ENCODE results near the gene EEF1AKMT2. TPM values are rescaled to one million over a fixed set of nuclear protein-coding genes. Genes with fewer than 3 reads are reported as not detected.
"Not testable (repeated sequence)": the region's sequence is repeated elsewhere in the genome, so short reads cannot be mapped to it uniquely, and the experiment has no call there.

The EEF1AKMT2 gene
- total and polyA plus RNA-seq, 2 of the 13 experiments (the other 11 are each of a cell fraction or from before 2014, with no cell fraction given): 11.3 to 19.3 TPM

GRCh38 chr10:124746992-124747391, 44.7 kb downstream of the EEF1AKMT2 start:
- 91% methylated on average over 2 of the region's 2 CpGs for WGBS (ENCODE audit: low lambda C conversion rate)
- no peak for TF ChIP-seq ZNF383 (CRISPR knock-in tag; IDR thresholded peaks at IDR 0.05; ENCODE audit: borderline replicate concordance)
- TF ChIP-seq CHD2 (IDR thresholded peaks at IDR 0.05; ENCODE audit: low read depth, low read length): no peak
- TF ChIP-seq REXO4 (CRISPR knock-in tag; IDR thresholded peaks at IDR 0.05; ENCODE audit: borderline replicate concordance): no peak
- no peak for TF ChIP-seq SETDB1 (CRISPR knock-in tag; IDR thresholded peaks at IDR 0.05; ENCODE audit: borderline replicate concordance)
- TF ChIP-seq MATR3 (CRISPR knock-in tag; IDR thresholded peaks at IDR 0.05): no peak
- no peak for TF ChIP-seq ZNF629 (CRISPR knock-in tag; conservative IDR thresholded peaks at IDR 0.05)
- TF ChIP-seq ZNF549 (CRISPR knock-in tag; IDR thresholded peaks at IDR 0.05): no peak
- Histone ChIP-seq H3K27me3 (ENCODE audit: control insufficient read depth in 1 of 2, insufficient read depth in 2 of 2, low read length in 2 of 2) (no peaks in the 10 kb centered on the region), H3K4me2 (ENCODE audit: low read depth, low read length) (no peak overlapping the region), H3K4me1 (ENCODE audit: insufficient read depth, low read length) (peaks cover 21% of the 10 kb centered on the region), H4K20me1 (ENCODE audit: insufficient read depth, low read length) (no peaks in the 10 kb centered on the region), H3K4me3 (replicated peaks in 1 of 3; ENCODE audit: insufficient read depth in 1 of 3, low read depth in 2 of 3, low read length in 3 of 3) (no peak overlapping the region), H3K9ac (ENCODE audit: insufficient read depth, low read depth, low read length) (no peak overlapping the region), H2AFZ (ENCODE audit: low read length) (no peak overlapping the region), H3K36me3 (replicated peaks in 1 of 2; ENCODE audit: control insufficient read depth in 1 of 2, insufficient read depth in 2 of 2, low read length in 2 of 2) (peaks cover 2 to 5% of the 10 kb centered on the region in 2 experiments; a peak in 3 of 5 replicates), H3K79me2 (ENCODE audit: insufficient read depth, low read length) (peaks cover 7% of the 10 kb centered on the region), H3K27ac (ENCODE audit: extremely low read length, insufficient read depth, low read length) (no peak overlapping the region), H3K9me3 (ENCODE audit: low read length) (no peaks in the 10 kb centered on the region)
- no TSS peak for BruUV-seq (replicated peaks)
- FAIRE-seq (no peak), ATAC-seq (no peak), DNase-seq (ENCODE audit: low spot score) (no peak)
- ChIA-PET CTCF (ENCODE audit: low intra/inter-chr PET ratio, low total read pairs) (no interaction called here), POLR2A (no interaction called here)
- intact Hi-C loops (cut with micrococcal nuclease; ENCODE audit: unreplicated experiment): no loop called here
- in situ Hi-C loops (cut with HindIII; ENCODE audit: extremely low pct_ligation_motif_present, low pct_unique_long_range_greater_than_20kb): no loop called here

GRCh38 chr10:124746447-124746846, 45.2 kb downstream of the EEF1AKMT2 start:
- H2AFZ ChIP-seq (ENCODE audit: low read length); H3K9me3 ChIP-seq (ENCODE audit: low read length); ATAC-seq; H3K36me3 ChIP-seq (replicated peaks in 1 of 2; ENCODE audit: control insufficient read depth in 1 of 2, insufficient read depth in 2 of 2, low read length in 2 of 2); H3K27me3 ChIP-seq (ENCODE audit: control insufficient read depth in 1 of 2, insufficient read depth in 2 of 2, low read length in 2 of 2); H3K4me2 ChIP-seq (ENCODE audit: low read depth, low read length); H4K20me1 ChIP-seq (ENCODE audit: insufficient read depth, low read length); H3K79me2 ChIP-seq (ENCODE audit: insufficient read depth, low read length); in situ Hi-C loops (cut with HindIII; ENCODE audit: extremely low pct_ligation_motif_present, low pct_unique_long_range_greater_than_20kb); FAIRE-seq; DNase-seq (ENCODE audit: low spot score); H3K9ac ChIP-seq (ENCODE audit: insufficient read depth, low read depth, low read length); H3K4me3 ChIP-seq (replicated peaks in 1 of 3; ENCODE audit: insufficient read depth in 1 of 3, low read depth in 2 of 3, low read length in 3 of 3); POLR2A ChIA-PET; BruUV-seq (replicated peaks); H3K27ac ChIP-seq (ENCODE audit: extremely low read length, insufficient read depth, low read length); intact Hi-C loops (cut with micrococcal nuclease; ENCODE audit: unreplicated experiment): not testable (repeated sequence)
- WGBS (ENCODE audit: low lambda C conversion rate): 97% methylated on average over 6 of the region's 8 CpGs
- peaks cover 27% of the 10 kb centered on the region for H3K4me1 ChIP-seq (ENCODE audit: insufficient read depth, low read length)
- CTCF ChIA-PET (ENCODE audit: low intra/inter-chr PET ratio, low total read pairs): interaction anchor here (0.9 to 2.3 kb wide), 2 partner anchors 114 to 206 kb away, joined by 3 to 11 read pairs; no protein-coding TSS in a partner anchor
